Endodermal cell (in vitro differentiated cells): ENCODE data around the gene RPS15. TPM values are rescaled to one million over a fixed set of nuclear protein-coding genes. Genes with fewer than 3 reads are reported as not detected.

Experiments
- DNase-seq: peaks from one replicate; pipeline ENCODE4 v3.0.0-alpha.2; 2017
- H3K27ac ChIP-seq: 2 replicates; pipeline ENCODE4 v1.5.1; 2013; ENCODE audit warnings: mild to moderate bottlenecking, low read depth, low read length, moderate library complexity
- H3K27me3 ChIP-seq: 2 replicates; pipeline ENCODE4 v1.6.1; 2013; ENCODE audit warnings: mild to moderate bottlenecking, low read length, moderate library complexity; ENCODE audit not compliant: insufficient read depth, control insufficient read depth, poor library complexity, severe bottlenecking
- H3K36me3 ChIP-seq: 2 replicates; pipeline ENCODE4 v1.7.0; 2013; ENCODE audit warnings: mild to moderate bottlenecking, low read length, moderate library complexity; ENCODE audit not compliant: control insufficient read depth, insufficient read depth
- H3K4me1 ChIP-seq: one replicate; pipeline ENCODE4 v1.7.0; 2013; ENCODE audit warnings: low read length; ENCODE audit not compliant: control insufficient read depth, insufficient read depth
- H3K4me3 ChIP-seq: 2 replicates; pipeline ENCODE4 v1.5.1; 2013; ENCODE audit warnings: mild to moderate bottlenecking, low read length, moderate library complexity
- H3K9ac ChIP-seq: 2 replicates; pipeline ENCODE4 v1.6.1; 2013; ENCODE audit warnings: mild to moderate bottlenecking, low read length, moderate library complexity; ENCODE audit not compliant: poor library complexity, severe bottlenecking; ENCODE audit errors: extremely low read depth
- H3K9me3 ChIP-seq: 2 replicates; pipeline ENCODE4 v1.6.1; 2013; ENCODE audit warnings: mild to moderate bottlenecking, low read length, moderate library complexity; ENCODE audit not compliant: control insufficient read depth
- H3K27ac Mint-ChIP-seq: 2 replicates; pipeline ENCODE4 v1.8.0; 2020; ENCODE audit warnings: mixed read lengths
- H3K27me3 Mint-ChIP-seq: 2 replicates; pipeline ENCODE4 v1.8.0; 2021; ENCODE audit warnings: mild to moderate bottlenecking, mixed read lengths; ENCODE audit not compliant: insufficient read depth
- H3K36me3 Mint-ChIP-seq: 2 replicates; pipeline ENCODE4 v1.8.0; 2020; ENCODE audit warnings: low read depth, mixed read lengths
- H3K4me1 Mint-ChIP-seq: 2 replicates; pipeline ENCODE4 v1.8.0; 2020; ENCODE audit warnings: mixed read lengths
- H3K4me3 Mint-ChIP-seq: 2 replicates; pipeline ENCODE4 v1.8.0; 2020; ENCODE audit warnings: mild to moderate bottlenecking, moderate library complexity, mixed read lengths
- H3K9me3 Mint-ChIP-seq: 2 replicates; pipeline ENCODE4 v1.8.0; 2020; ENCODE audit warnings: mild to moderate bottlenecking, mixed read lengths
- CTCF ChIP-seq: fragments of 200-600 bp; sonication (generic); conservative IDR thresholded peaks from 2 replicates; pipeline ENCODE4 v1.5.0; 2021; ENCODE audit warnings: antibody characterized with exemption, mild to moderate bottlenecking
- WGBS, 2 experiments: methylation state at CpG; one replicate each; pipeline versions ENCODE4 v1.1.5 to v1.1.7; 2013; ENCODE audit warnings: missing lambda C conversion rate in 2 of 2, mixed read lengths in 1 of 2; ENCODE audit not compliant: insufficient coverage in 1 of 2, insufficient read length in 1 of 2; 5-methylcytosine and 5-hydroxymethylcytosine counted together
- total RNA-seq, 2 donors: library from RNA; stranded (reverse); fragmentation: NEBNext Ultra II Directional in 1 of 2; extraction: Animal tissue kit (Norgen Biotek cat#: 25700) in 1 of 2; gene quantifications; 2 replicates in 1 of 2; 3 replicates in 1 of 2; pipeline ENCODE4 v1.2.1, GENCODE V29; 2021

The RPS15 gene
- total RNA-seq, 2 donors from 2014 or later, result 1,298 to 1,321 TPM

- no peak overlapping the region for H3K9ac ChIP-seq
- peaks cover 6% of the 10 kb centered on the region for H3K4me1 ChIP-seq
- no peak overlapping the region for H3K4me3 ChIP-seq
- no peak for TF ChIP-seq CTCF
- peaks cover 81% of the 10 kb centered on the region for H3K36me3 ChIP-seq
- no peak overlapping the region for H3K27ac ChIP-seq
- no peaks in the 10 kb centered on the region for H3K27me3 ChIP-seq
- H3K4me3 Mint-ChIP-seq, result no peak overlapping the region
- no peaks in the 10 kb centered on the region for H3K9me3 ChIP-seq
- H3K27ac Mint-ChIP-seq, result peak overlapping the region; percentile 49
- H3K9me3 Mint-ChIP-seq, result no peaks in the 10 kb centered on the region
- peaks cover 57% of the 10 kb centered on the region for H3K36me3 Mint-ChIP-seq
- peaks cover 11% of the 10 kb centered on the region for H3K4me1 Mint-ChIP-seq
- H3K27me3 Mint-ChIP-seq, result no peaks in the 10 kb centered on the region
- WGBS, 2 experiments, result 94 to 96% methylated on average over 13 to 15 of the region's 15 CpGs
- DNase-seq, result no peak
These were observed 17.6 kb upstream of the RPS15 start for GRCh38 chr19:1420590-1420989.

DNA sequence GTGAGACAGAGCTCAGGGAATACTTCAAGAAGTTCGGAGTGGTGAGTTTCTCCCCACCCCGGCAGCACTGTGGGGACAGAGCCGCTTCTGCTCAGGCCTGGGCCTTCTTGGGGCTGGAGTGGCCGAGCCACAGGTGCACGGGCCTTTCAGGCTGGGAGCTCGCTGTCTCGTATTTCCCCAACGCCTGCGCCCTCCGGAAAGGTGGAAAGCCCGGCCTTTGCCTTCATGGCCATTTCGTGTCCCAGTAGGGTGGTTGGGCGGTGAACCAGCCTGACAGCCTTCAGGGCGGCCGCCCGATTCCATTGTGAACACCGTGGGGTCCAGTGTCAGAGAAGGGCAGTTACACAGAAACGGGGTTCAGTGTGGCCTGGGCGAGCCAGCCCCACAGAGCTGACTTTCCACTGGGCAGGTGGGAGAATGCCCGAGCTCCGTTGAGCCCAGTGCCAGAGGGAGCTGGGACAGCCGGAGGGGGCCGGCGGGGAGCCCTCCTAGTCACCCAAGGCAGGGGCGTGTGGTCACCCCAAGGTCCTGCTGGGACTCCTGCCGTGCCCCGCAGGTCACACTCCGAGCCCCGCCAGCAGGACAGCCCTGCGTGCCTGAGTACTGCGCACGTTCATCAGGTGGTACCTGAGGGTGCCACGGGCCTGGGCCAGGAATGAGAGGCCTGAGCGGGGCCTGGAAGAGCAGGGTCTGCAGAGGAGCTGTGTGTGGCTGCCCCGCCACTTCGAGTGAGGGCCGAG is 16.8 kb upstream of the RPS15 start:
- H3K4me3 ChIP-seq, result no peak overlapping the region
- no peak for DNase-seq
- Mint-ChIP-seq H3K4me1 (peaks cover 3% of the 10 kb centered on the region), H3K27ac (no peak overlapping the region), H3K36me3 (peaks cover 61% of the 10 kb centered on the region), H3K4me3 (no peak overlapping the region), H3K27me3 (no peaks in the 10 kb centered on the region), H3K9me3 (no peaks in the 10 kb centered on the region)
- H3K27me3 ChIP-seq, result no peaks in the 10 kb centered on the region
- no peaks in the 10 kb centered on the region for H3K9me3 ChIP-seq
- H3K9ac ChIP-seq, result no peak overlapping the region
- H3K36me3 ChIP-seq, result peaks cover 84% of the 10 kb centered on the region
- no peak for TF ChIP-seq CTCF
- H3K27ac ChIP-seq, result peak overlapping the region; percentile 17
- 96 to 98% methylated on average over 30 to 37 of the region's 37 CpGs for WGBS, 2 experiments
- peaks cover under 1% of the 10 kb centered on the region for H3K4me1 ChIP-seq

DNA sequence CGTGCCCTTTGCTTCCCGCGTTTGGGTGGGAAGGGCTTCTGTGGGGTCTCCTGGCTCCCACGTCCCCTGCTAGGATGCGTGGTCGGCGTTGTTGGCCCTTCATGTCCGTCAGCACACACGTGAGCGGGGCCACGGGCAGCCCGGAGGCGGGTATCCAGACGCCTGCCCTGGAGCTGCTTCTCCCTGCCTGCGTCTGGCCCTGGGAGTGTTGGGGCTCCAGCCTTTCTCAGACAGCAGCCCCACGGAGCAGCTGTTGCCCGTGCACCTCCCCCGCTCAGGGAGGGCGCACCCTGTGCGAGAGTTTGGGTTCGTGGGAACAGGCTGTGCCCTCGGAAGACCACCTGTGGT is 16.3 kb upstream of the RPS15 start:
- Histone ChIP-seq H3K9me3 (no peaks in the 10 kb centered on the region), H3K9ac (no peak overlapping the region), H3K27ac (peak overlapping the region; percentile 17), H3K36me3 (peaks cover 83% of the 10 kb centered on the region), H3K4me3 (no peak overlapping the region), H3K4me1 (no peaks in the 10 kb centered on the region), H3K27me3 (no peaks in the 10 kb centered on the region)
- Mint-ChIP-seq H3K4me1 (no peaks in the 10 kb centered on the region), H3K36me3 (peaks cover 61% of the 10 kb centered on the region), H3K27ac (peak overlapping the region; percentile 22), H3K27me3 (no peaks in the 10 kb centered on the region), H3K9me3 (no peaks in the 10 kb centered on the region), H3K4me3 (no peak overlapping the region)
- no peak for DNase-seq
- whole genome bisulfite sequencing, 2 experiments, result 94 to 95% methylated on average over 17 to 22 of the region's 22 CpGs
- no peak for TF ChIP-seq CTCF
